Esophagus muscularis mucosa (tissue), 4 donors: ENCODE results near the gene CD207. TPM values are rescaled to one million over a fixed set of nuclear protein-coding genes. Genes with fewer than 3 reads are reported as not detected.
A peak's percentile ranks its signal among the peaks of the same experiment; 100 is the strongest.

ENCODE experiments used
- DNase-seq: peaks from one replicate; pipeline ENCODE4 v3.0.0-alpha.2; 2017; ENCODE audit errors: extremely low spot score
- H3K27ac ChIP-seq, 4 donors: fragments of 200-600 bp; sonication (generic); replicated peaks in 1 of 4; 1 replicate in 3 of 4; 2 replicates in 1 of 4; pipeline ENCODE4 v1.5.1; 2016 to 2019; ENCODE audit warnings: mild to moderate bottlenecking in 1 of 4
- H3K27me3 ChIP-seq, 4 donors: fragments of 200-600 bp; sonication (generic); one replicate each; pipeline versions ENCODE4 v1.5.1 to v1.6.0; 2016 to 2019
- H3K36me3 ChIP-seq, 4 donors: fragments of 200-600 bp; sonication (generic); one replicate each; pipeline ENCODE4 v1.5.1; 2016 to 2019
- H3K4me1 ChIP-seq, 4 donors: fragments of 200-600 bp; sonication (generic); one replicate each; pipeline ENCODE4 v1.5.1; 2016 to 2019
- H3K4me3 ChIP-seq, 4 donors: fragments of 200-600 bp; sonication (generic); 1 replicate in 2 of 4; 2 replicates in 2 of 4; pipeline ENCODE4 v1.5.1; 2016 to 2019; ENCODE audit warnings: mild to moderate bottlenecking in 4 of 4, moderate library complexity in 1 of 4
- H3K9me3 ChIP-seq, 4 donors: fragments of 200-600 bp; sonication (generic); 1 replicate in 3 of 4; 2 replicates in 1 of 4; pipeline ENCODE4 v1.5.1; 2016 to 2019
- EP300 ChIP-seq: sonication (generic); formaldehyde crosslinking; IDR thresholded peaks from one replicate; pipeline ENCODE4 v1.6.1; 2017; ENCODE audit warnings: antibody characterized with exemption
- POLR2A ChIP-seq: fragments of 450-650 bp; IDR thresholded peaks from one replicate; pipeline ENCODE4 v1.6.1; 2017; ENCODE audit warnings: antibody characterized with exemption, moderate library complexity, mild to moderate bottlenecking, low read depth
- POLR2AphosphoS5 ChIP-seq, 2 donors: sonication (generic); formaldehyde crosslinking; IDR thresholded peaks; one replicate each; pipeline ENCODE4 v1.6.1; 2017; ENCODE audit warnings: antibody characterized with exemption in 2 of 2
- WGBS: methylation state at CpG from one replicate; pipeline ENCODE4 v1.1.5; 2018; 5-methylcytosine and 5-hydroxymethylcytosine counted together
- intact Hi-C: fragments of 100-400 bp; cut with DNase I; formaldehyde crosslinking; loops from one replicate; pipeline ENCODE4 v1.15.1; 2023
- small RNA-seq, 3 donors: library from RNA; depleted of rRNA; stranded (forward); fragments of <200 nt; gene quantifications; one replicate each; pipeline ENCODE3, GENCODE V24; 2016
- total RNA-seq, 4 donors: library from RNA; depleted of rRNA; stranded (reverse); fragments of >200 nt; gene quantifications; one replicate each; pipeline versions ENCODE4 v1.1.0 to v1.2.1, GENCODE V29; 2016
- TF ChIP-seq, protein P1 (sequence below), 3 experiments: fragments of 200-600 bp in 2 of 3; fragments of 450-650 bp in 1 of 3; sonication (generic) in 2 of 3; IDR thresholded peaks; one replicate each; pipeline ENCODE4 v1.5.1; 2017 to 2019; ENCODE audit warnings: antibody characterized with exemption in 3 of 3, mild to moderate bottlenecking in 2 of 3, moderate library complexity in 1 of 3

CD207 gene
- total RNA-seq, 4 donors from 2014 or later, result 0.26 to 1.7 (median 0.68) TPM

DNA sequence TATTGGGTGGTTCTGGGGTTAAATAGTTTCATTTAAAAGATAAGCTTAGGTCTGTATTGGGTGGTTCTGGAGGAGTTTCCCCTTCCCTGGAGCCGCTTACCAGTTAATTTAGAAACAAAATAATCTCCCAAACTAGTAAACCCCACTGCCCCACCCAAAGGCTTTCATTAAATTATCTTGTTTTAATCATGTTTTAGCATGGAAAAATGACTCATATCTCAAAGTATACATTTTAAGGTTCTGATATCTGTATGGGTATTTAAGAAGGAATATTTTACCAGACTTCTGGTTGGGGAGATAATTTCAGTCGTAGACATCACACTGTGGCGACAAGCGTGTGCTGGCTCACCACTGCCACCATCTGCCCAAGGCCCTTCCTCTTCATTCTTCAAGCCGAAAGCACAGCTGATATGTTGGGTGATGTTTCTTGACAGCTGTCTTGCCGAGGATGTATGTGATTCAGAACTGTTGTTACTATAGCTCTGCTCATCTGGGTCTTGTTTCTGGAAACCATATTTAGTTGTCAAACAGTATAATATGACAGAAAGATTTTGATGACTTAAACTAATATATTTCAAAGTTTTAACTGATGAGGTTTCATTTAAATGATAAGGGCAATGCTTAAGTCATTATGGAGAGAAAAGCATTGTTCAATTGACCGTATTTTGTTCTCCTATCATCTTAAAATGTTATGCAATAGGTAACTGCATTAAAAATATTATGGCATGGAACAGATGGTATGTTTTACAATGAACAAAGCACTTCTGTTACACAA is 50.3 kb downstream of the CD207 start:
- H3K27me3 ChIP-seq, result peaks cover 0 to 45% (median 10%) of the 10 kb centered on the region in 4 donors
- no peak overlapping the region for H3K27ac ChIP-seq
- TF ChIP-seq POLR2A (no peak), EP300 (no peak)
- TF ChIP-seq, protein P1, sequence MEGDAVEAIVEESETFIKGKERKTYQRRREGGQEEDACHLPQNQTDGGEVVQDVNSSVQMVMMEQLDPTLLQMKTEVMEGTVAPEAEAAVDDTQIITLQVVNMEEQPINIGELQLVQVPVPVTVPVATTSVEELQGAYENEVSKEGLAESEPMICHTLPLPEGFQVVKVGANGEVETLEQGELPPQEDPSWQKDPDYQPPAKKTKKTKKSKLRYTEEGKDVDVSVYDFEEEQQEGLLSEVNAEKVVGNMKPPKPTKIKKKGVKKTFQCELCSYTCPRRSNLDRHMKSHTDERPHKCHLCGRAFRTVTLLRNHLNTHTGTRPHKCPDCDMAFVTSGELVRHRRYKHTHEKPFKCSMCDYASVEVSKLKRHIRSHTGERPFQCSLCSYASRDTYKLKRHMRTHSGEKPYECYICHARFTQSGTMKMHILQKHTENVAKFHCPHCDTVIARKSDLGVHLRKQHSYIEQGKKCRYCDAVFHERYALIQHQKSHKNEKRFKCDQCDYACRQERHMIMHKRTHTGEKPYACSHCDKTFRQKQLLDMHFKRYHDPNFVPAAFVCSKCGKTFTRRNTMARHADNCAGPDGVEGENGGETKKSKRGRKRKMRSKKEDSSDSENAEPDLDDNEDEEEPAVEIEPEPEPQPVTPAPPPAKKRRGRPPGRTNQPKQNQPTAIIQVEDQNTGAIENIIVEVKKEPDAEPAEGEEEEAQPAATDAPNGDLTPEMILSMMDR (IDR thresholded peaks at IDR 0.05), result peak in 1 of 3 experiments; percentile 19
- 28% methylated on average over 7 of the region's 7 CpGs for WGBS
- no peak overlapping the region for H3K4me3 ChIP-seq
- H3K4me1 ChIP-seq, result peaks cover 8 to 12% (median 11%) of the 10 kb centered on the region in 4 donors
- no peaks in the 10 kb centered on the region for H3K9me3 ChIP-seq
- H3K36me3 ChIP-seq, result no peaks in the 10 kb centered on the region
- intact Hi-C loops, result no loop called here
- DNase-seq, result no peak

DNA sequence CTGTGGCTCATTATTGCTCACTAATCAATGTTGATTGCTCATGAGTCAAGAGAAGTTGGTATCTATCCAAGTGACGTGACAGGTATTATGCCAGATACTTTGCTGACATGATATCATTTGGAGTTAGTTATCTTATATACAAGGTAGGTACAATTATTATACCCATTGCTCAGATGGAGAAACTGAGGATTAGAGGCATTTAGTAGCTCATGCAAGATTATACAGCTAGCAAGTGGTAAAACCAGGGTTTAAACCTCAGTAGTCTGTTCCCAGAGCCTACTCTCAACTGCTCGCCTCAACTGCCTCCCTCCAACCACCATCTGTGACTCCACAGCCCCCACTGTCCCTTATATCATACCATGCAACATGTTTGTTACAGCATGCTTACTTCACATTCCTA is 51.3 kb downstream of the CD207 start:
- 79% methylated on average over 2 of the region's 2 CpGs for WGBS
- DNase-seq, result no peak
- TF ChIP-seq EP300, result no peak
- no peak for TF ChIP-seq POLR2A
- TF ChIP-seq POLR2AphosphoS5 (IDR thresholded peaks at IDR 0.05), result no peak
- TF ChIP-seq, protein P1 (IDR thresholded peaks at IDR 0.05), result no peak
- H3K36me3 ChIP-seq, result no peaks in the 10 kb centered on the region
- intact Hi-C loops, result loop anchor here (5.0 kb wide), 1 partner anchor 447 kb away; no protein-coding TSS in a partner anchor
- H3K4me1 ChIP-seq, result peaks cover under 1 to 2% (median 1%) of the 10 kb centered on the region in 4 donors
- H3K27me3 ChIP-seq, result peaks cover 0 to 44% (median 3%) of the 10 kb centered on the region in 4 donors
- H3K27ac ChIP-seq, result no peak overlapping the region
- H3K9me3 ChIP-seq, result no peaks in the 10 kb centered on the region
- no peak overlapping the region for H3K4me3 ChIP-seq

Small RNAs within 50 kb of the gene (small RNA-seq; reads per million reads assigned to genes)
- 0 reads per million in 3 donors for gene HMGN2P21

Other genes with a start within 250 kb of the CD207 start
- gene ADD2, start 67.6 kb downstream of the CD207 start, total RNA-seq, result 1 to 10 TPM; 2.5 to 8.6 (median 5.0) TPM
- not detected for gene FIGLA, start 45.2 kb downstream of the CD207 start, total RNA-seq
- under 1 TPM in 3 of 4 donors, not detected in 1; 0.13 to 0.63 (median 0.42) TPM for gene CLEC4F, start 15.2 kb downstream of the CD207 start, total RNA-seq
- gene VAX2, start 64.8 kb upstream of the CD207 start, total RNA-seq, result 1 to 10 TPM in 3 of 4 donors, under 1 TPM in 1; 0.33 to 2.5 (median 1.5) TPM
- 1 to 10 TPM in 1 of 4 donors, under 1 TPM in 1, not detected in 2; 0.83 to 1.6 TPM for gene ATP6V1B1, start 100.1 kb upstream of the CD207 start, total RNA-seq
- gene ANKRD53, start 142.8 kb upstream of the CD207 start, total RNA-seq, result 1 to 10 TPM in 1 of 4 donors, under 1 TPM in 3; under 0.01 to 3.2 (median 0.82) TPM
- gene TEX261, start 159.1 kb upstream of the CD207 start, total RNA-seq, result 10 to 100 TPM; 21.6 to 37.7 (median 33.3) TPM
- 10 to 100 TPM; 49.0 to 81.4 (median 65.2) TPM for gene NAGK, start 232.8 kb upstream of the CD207 start, total RNA-seq